ENCODE measurements around the gene WDFY4. TPM values are rescaled to one million over a fixed set of nuclear protein-coding genes. Genes with fewer than 3 reads are reported as not detected.

WDFY4 gene
- total RNA-seq, 2 donors from 2014 or later: 0.70 to 2.0 TPM

DNA sequence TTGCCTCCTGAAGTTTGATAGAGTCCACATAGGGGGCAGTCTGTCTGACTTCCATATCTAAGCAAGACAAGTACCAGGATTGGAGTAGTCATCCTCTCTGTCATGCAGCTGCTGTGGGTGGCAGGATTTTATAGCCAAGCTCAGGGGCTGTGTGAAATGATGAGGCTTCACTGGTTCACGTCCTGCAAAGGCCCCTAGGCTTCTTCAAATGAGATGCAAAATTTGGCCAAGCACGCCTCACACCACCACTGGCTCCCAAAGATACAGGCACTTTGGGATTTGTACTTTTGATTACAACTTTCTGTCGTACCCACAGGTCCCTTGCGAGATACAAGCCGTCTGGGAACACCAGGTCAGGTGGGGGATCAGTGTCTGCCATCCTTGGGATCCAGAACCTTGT lies 67.1 kb downstream of the WDFY4 start:
- DNase-seq (ENCODE audit: low spot score): peak; percentile 38
- H3K36me3 ChIP-seq: no peaks in the 10 kb centered on the region
- TF ChIP-seq, protein P1, sequence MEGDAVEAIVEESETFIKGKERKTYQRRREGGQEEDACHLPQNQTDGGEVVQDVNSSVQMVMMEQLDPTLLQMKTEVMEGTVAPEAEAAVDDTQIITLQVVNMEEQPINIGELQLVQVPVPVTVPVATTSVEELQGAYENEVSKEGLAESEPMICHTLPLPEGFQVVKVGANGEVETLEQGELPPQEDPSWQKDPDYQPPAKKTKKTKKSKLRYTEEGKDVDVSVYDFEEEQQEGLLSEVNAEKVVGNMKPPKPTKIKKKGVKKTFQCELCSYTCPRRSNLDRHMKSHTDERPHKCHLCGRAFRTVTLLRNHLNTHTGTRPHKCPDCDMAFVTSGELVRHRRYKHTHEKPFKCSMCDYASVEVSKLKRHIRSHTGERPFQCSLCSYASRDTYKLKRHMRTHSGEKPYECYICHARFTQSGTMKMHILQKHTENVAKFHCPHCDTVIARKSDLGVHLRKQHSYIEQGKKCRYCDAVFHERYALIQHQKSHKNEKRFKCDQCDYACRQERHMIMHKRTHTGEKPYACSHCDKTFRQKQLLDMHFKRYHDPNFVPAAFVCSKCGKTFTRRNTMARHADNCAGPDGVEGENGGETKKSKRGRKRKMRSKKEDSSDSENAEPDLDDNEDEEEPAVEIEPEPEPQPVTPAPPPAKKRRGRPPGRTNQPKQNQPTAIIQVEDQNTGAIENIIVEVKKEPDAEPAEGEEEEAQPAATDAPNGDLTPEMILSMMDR (IDR thresholded peaks at IDR 0.05): no peak
- peaks cover 0 to 3% of the 10 kb centered on the region in 2 donors for H3K9me3 ChIP-seq
- H3K27ac ChIP-seq: no peak overlapping the region
- H3K4me3 ChIP-seq: no peak overlapping the region
- no peaks in the 10 kb centered on the region for H3K27me3 ChIP-seq
- no peaks in the 10 kb centered on the region for H3K4me1 ChIP-seq

DNA sequence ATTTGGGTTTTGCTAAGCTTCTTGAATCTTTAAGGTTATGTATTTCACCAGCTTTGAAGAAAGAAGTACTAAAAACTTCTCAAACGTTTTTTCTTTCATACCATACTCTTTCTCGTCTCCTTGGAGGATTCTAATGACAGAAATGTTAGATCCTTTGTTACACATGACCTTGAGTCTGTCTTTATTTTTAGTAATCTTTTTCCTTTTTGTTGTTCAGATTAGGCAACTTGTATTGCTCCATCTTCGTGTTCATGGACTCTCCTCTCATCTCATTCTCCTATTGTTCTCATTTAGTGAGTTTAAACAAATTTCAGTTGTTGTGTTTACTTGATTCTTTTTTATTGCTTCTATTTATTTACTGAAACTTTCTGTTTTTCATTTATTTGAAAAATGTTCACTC lies 73.7 kb downstream of the WDFY4 start:
- TF ChIP-seq, protein P1 (IDR thresholded peaks at IDR 0.05): no peak
- Histone ChIP-seq H3K9me3 (no peaks in the 10 kb centered on the region), H3K4me3 (no peak overlapping the region), H3K27me3 (no peaks in the 10 kb centered on the region), H3K4me1 (no peaks in the 10 kb centered on the region), H3K36me3 (no peaks in the 10 kb centered on the region), H3K27ac (no peak overlapping the region)
- no peak for DNase-seq (ENCODE audit: low spot score)

DNA sequence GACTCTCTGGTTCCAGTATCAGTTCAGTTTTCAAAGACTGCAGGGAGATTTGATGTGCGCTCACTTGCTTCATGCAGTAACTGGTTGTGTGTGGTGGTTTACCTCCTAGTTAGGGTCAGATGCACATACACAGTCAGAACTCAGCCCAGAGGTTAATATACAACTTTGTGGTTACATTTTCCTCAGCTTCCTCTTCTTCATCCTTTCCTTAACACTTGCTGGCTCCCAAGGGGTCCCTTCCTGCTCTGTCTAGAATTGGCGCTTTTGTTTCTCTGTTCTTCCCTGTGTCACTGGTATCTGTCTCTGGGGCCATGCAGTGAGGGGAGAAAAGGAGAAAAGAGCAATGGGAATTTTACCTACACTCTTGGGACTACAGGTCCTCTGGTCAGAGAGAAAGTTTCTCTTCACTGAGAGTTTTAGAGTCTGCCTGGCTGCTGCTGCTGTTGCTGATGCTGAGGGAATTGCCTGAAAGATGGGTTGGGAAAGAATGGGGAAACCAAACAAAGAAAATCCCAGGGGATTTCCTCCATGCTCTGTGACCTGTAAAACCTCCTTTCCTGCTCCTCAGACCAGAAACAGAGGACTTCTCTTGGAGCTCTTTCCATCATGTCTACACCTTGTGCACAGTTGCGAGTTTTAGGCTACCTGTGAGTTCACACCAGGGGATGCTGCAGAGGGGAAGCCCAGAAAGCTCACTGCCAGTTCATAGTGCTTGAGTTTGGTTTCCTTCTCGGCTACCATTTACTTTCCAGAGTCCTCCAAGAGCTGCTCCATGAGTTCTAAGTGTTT lies 74.6 kb downstream of the WDFY4 start:
- H3K9me3 ChIP-seq: no peaks in the 10 kb centered on the region
- H3K36me3 ChIP-seq: no peaks in the 10 kb centered on the region
- no peak overlapping the region for H3K4me3 ChIP-seq
- H3K27ac ChIP-seq: no peak overlapping the region
- no peaks in the 10 kb centered on the region for H3K4me1 ChIP-seq
- peak; percentile 13 for DNase-seq (ENCODE audit: low spot score)
- no peaks in the 10 kb centered on the region for H3K27me3 ChIP-seq
- TF ChIP-seq, protein P1 (IDR thresholded peaks at IDR 0.05): no peak

DNA sequence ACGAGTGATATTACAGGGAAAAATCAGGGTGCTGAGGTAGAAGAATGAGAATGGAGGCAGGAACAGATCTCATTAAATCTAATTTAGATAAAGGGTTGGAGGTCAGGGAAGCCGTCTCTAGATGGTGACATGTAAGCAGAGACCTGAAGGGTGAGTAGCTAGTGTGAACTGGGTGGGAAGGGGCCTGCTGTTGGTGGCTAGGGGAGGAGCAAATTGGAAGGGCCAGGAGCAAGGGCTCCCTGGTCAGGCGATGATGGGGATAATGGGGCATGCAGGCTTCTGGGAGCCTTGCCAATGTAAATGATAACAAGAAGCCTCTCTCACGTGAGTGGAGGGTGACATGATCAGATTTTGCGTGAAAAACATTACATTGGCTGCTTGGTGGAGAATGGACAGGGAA lies 76.3 kb downstream of the WDFY4 start:
- Histone ChIP-seq H3K27me3 (no peaks in the 10 kb centered on the region), H3K9me3 (no peaks in the 10 kb centered on the region), H3K4me3 (no peak overlapping the region), H3K27ac (no peak overlapping the region), H3K4me1 (no peaks in the 10 kb centered on the region), H3K36me3 (no peaks in the 10 kb centered on the region)
- TF ChIP-seq, protein P1 (IDR thresholded peaks at IDR 0.05): no peak
- DNase-seq (ENCODE audit: low spot score): no peak

DNA sequence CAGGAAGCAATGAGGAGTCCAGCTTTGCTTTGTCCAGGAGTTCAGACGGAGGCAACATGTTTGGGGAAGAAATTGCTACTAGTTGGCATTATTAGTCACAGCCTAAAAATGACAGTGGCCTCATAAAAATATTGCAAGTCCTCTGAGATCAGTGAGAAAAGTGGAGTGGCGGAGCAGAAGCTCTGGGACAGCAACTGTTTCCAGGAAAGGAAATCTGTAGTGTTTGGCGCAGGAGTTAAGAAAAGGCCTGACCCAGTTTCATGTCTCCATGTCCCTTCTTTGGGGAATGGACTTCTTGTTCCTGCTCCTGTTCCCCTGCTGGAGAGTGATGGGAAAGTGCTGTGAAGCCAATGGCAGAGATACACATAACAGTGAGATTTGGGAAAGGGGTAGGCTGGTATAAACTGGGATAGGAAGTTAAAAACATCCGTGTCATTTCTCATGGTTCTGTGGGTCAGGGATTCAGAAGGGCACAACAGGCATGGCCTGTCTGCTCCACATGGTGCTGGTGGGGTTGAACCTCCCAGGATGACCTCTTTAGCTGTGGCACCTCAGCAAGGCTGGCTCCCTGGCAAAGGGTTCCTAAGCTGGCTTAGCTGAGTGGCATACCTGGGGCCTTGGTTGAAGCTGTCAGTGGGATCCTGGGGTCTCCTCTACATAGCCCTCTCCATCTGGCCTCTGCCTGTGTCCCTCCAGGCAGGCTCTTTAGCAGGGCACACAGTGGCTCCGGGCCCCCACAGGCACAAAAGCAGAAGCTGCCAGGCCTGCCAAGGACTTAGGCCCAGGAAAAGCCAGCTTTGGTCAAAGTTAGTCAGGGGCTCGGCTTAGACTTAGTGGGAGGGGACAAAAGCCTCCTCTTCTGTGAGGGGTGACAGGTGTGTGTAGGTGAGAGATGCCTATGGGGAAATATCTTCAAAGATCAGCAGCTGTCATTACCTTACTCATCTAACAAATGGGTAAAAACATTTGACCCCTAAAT lies 77.7 kb downstream of the WDFY4 start:
- Histone ChIP-seq H3K4me1 (no peaks in the 10 kb centered on the region), H3K9me3 (no peaks in the 10 kb centered on the region), H3K27ac (no peak overlapping the region), H3K27me3 (no peaks in the 10 kb centered on the region), H3K36me3 (no peaks in the 10 kb centered on the region), H3K4me3 (no peak overlapping the region)
- no peak for DNase-seq (ENCODE audit: low spot score)
- TF ChIP-seq, protein P1 (IDR thresholded peaks at IDR 0.05): no peak
